SU-DHL-6 (cell line): ENCODE data around the gene CAPN15.

Experiments used
- CTCF ChIP-seq: fragments of 200-600 bp; sonication (generic); IDR thresholded peaks from one replicate; pipeline ENCODE4 v1.5.1; 2017; ENCODE audit warnings: antibody characterized with exemption, mild to moderate bottlenecking, low read length, moderate library complexity; ENCODE audit not compliant: insufficient read depth, poor library complexity, severe bottlenecking
- EZH2phosphoT487 ChIP-seq: fragments of 200-600 bp; sonication (generic), shearing (Covaris generic); conservative IDR thresholded peaks from 2 replicates; pipeline ENCODE4 v1.6.1; 2018; ENCODE audit warnings: mild to moderate bottlenecking, antibody characterized with exemption, low read length, moderate library complexity, mixed read lengths

DNA sequence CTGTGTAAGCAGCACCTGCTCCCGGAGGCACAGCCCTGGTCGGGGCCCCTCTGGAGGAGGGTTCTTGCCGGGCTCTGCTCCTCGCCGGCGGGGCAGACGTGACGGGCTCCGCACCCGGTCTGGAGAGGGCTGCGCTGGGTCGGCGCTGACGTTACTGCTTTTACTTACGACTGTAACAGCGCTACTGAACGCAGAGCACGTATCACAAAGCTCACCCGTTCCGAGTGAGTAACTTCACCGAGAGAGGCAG is 61.1 kb downstream of the CAPN15 start:
- TF ChIP-seq CTCF (no peak), EZH2phosphoT487 (no peak)
